HUDEP-2 (cell line): ENCODE data around the gene RILPL2.
"Not testable (repeated sequence)": the region's sequence is repeated elsewhere in the genome, so short reads cannot be mapped to it uniquely, and the experiment has no call there.

Experiments
- DNase-seq, 76 experiments: peaks; one replicate each; lab custom pipeline; 2025; ENCODE audit not compliant: unreplicated experiment in 76 of 76; lab: John Stamatoyannopoulos, UW

The RILPL2 gene

GRCh38 chr12:123436017-123436964, at the start of gene RILPL2:
Gene RILPL2, minus strand, starts transcription at chr12:123436684. Its CDS starts 264 bp downstream, at chr12:123436420.
- peak in 71 of 76 experiments; percentile 2 to 79 (median 60) for DNase-seq

- DNase-seq = no peak
These were observed 49.3 kb upstream of the RILPL2 start for GRCh38 chr12:123485756-123486155.

- no peak for DNase-seq
These were observed 47.2 kb upstream of the RILPL2 start for GRCh38 chr12:123483602-123484248.

GRCh38 chr12:123482876-123483275, 46.4 kb upstream of the RILPL2 start:
- DNase-seq = no peak

- not testable (repeated sequence) for DNase-seq
These were observed 44.8 kb upstream of the RILPL2 start for GRCh38 chr12:123481251-123481650.

GRCh38 chr12:123479442-123480180, 43.1 kb upstream of the RILPL2 start:
- no peak for DNase-seq

GRCh38 chr12:123478762-123479161, 42.3 kb upstream of the RILPL2 start:
- DNase-seq = no peak

- no peak for DNase-seq
These were observed 41.6 kb upstream of the RILPL2 start for GRCh38 chr12:123478069-123478468.

GRCh38 chr12:123475246-123475703, 38.8 kb upstream of the RILPL2 start:
- DNase-seq = no peak

- no peak for DNase-seq
These were observed 38.2 kb upstream of the RILPL2 start for GRCh38 chr12:123474485-123475245.

GRCh38 chr12:123472438-123472849, 36.0 kb upstream of the RILPL2 start:
- no peak for DNase-seq

GRCh38 chr12:123471374-123472068, 35.0 kb upstream of the RILPL2 start:
- no peak for DNase-seq

GRCh38 chr12:123469978-123470377, 33.5 kb upstream of the RILPL2 start:
- no peak for DNase-seq

GRCh38 chr12:123468786-123469185, 32.3 kb upstream of the RILPL2 start:
- DNase-seq = no peak

- DNase-seq = no peak
These were observed 28.6 kb upstream of the RILPL2 start for GRCh38 chr12:123465084-123465483.

GRCh38 chr12:123463174-123463573, 26.7 kb upstream of the RILPL2 start:
- not testable (repeated sequence) for DNase-seq

- DNase-seq = peak in 74 of 76 experiments; percentile 14 to 89 (median 66)
These were observed 21.7 kb upstream of the RILPL2 start, which contains the start of gene SNRNP35 for GRCh38 chr12:123457980-123458779. Gene SNRNP35, plus strand, starts transcription at chr12:123458139. Its CDS starts 7,402 bp downstream, at chr12:123465541.

GRCh38 chr12:123453165-123453564, 16.7 kb upstream of the RILPL2 start:
- no peak for DNase-seq

GRCh38 chr12:123452276-123452550, 15.7 kb upstream of the RILPL2 start:
- DNase-seq = not testable (repeated sequence)
